HepG2 (cell line): ENCODE results near the gene ARG2. TPM values are rescaled to one million over a fixed set of nuclear protein-coding genes. Genes with fewer than 3 reads are reported as not detected.

ENCODE experiments used
- ARID5B ChIP-seq: IDR thresholded peaks from 2 replicates; pipeline ENCODE4 v1.4.0; 2020; ENCODE audit warnings: mild to moderate bottlenecking, missing genetic modification reagents
- ATF5 ChIP-seq: sonication (generic); formaldehyde crosslinking; IDR thresholded peaks from 2 replicates; pipeline ENCODE4 v1.4.0; 2020; ENCODE audit warnings: mild to moderate bottlenecking, low read depth, missing genetic modification reagents
- ATF6 ChIP-seq: sonication (generic); formaldehyde crosslinking; conservative IDR thresholded peaks from 2 replicates; pipeline ENCODE4 v1.4.0; 2020; ENCODE audit warnings: missing genetic modification reagents
- ELF1 ChIP-seq: sonication (generic); formaldehyde crosslinking; IDR thresholded peaks from 2 replicates; pipeline ENCODE4 v1.4.0; 2020; ENCODE audit warnings: missing genetic modification reagents
- HMG20B ChIP-seq: conservative IDR thresholded peaks from 2 replicates; pipeline ENCODE4 v1.6.1; 2016; ENCODE audit warnings: missing genetic modification reagents, missing compliant biosample characterization
- NR3C1 ChIP-seq: sonication (generic); formaldehyde crosslinking; IDR thresholded peaks from 2 replicates; pipeline ENCODE4 v1.4.0; 2020; ENCODE audit warnings: missing genetic modification reagents
- RNF2 ChIP-seq: fragments of 450-650 bp; conservative IDR thresholded peaks from 2 replicates; pipeline ENCODE4 v1.6.1; 2016; ENCODE audit warnings: low read depth
- ZBTB2 ChIP-seq: sonication (generic); formaldehyde crosslinking; IDR thresholded peaks from 2 replicates; pipeline ENCODE4 v1.8.0; 2022; ENCODE audit warnings: low read depth, missing genetic modification reagents
- ZBTB20 ChIP-seq: sonication (generic); formaldehyde crosslinking; IDR thresholded peaks from 2 replicates; pipeline ENCODE4 v1.8.1; 2023; ENCODE audit warnings: missing genetic modification reagents, low read depth, mild to moderate bottlenecking, borderline replicate concordance
- ZBTB7A ChIP-seq: sonication (generic); formaldehyde crosslinking; IDR thresholded peaks from 2 replicates; pipeline ENCODE4 v1.8.0; 2022; ENCODE audit warnings: mild to moderate bottlenecking, missing genetic modification reagents
- ZHX1 ChIP-seq: sonication (generic); formaldehyde crosslinking; IDR thresholded peaks from 2 replicates; pipeline ENCODE4 v1.8.1; 2022; ENCODE audit warnings: low read depth, mild to moderate bottlenecking, missing genetic modification reagents
- ZKSCAN8 ChIP-seq: IDR thresholded peaks from 2 replicates; pipeline ENCODE4 v1.6.1; 2016; ENCODE audit warnings: borderline replicate concordance, missing genetic modification reagents, missing compliant biosample characterization
- ZNF616 ChIP-seq: sonication (generic); formaldehyde crosslinking; IDR thresholded peaks from 2 replicates; pipeline ENCODE4 v1.5.0; 2020; ENCODE audit warnings: low read depth, mild to moderate bottlenecking, missing genetic modification reagents
- ZNF674 ChIP-seq: sonication (generic); formaldehyde crosslinking; IDR thresholded peaks from 2 replicates; pipeline ENCODE4 v1.5.0; 2020; ENCODE audit warnings: low read depth, mild to moderate bottlenecking, missing genetic modification reagents
- ZNF780A ChIP-seq: sonication (generic); formaldehyde crosslinking; IDR thresholded peaks from 2 replicates; pipeline ENCODE4 v1.8.0; 2022; ENCODE audit warnings: mild to moderate bottlenecking, missing genetic modification reagents, moderate library complexity
- polyA plus RNA-seq, 8 experiments: library from polyadenylated mRNA; depleted of rRNA in 3 of 8; stranded (reverse) in 7 of 8; unstranded in 1 of 8; fragments of >200 nt; fragmentation: Illumina TruSeq in 4 of 8; extraction: Trizol in 4 of 8; gene quantifications; 2 replicates each; pipeline versions ENCODE4 v1.2.1 to v1.2.3, GENCODE V29; 2011 to 2016; ENCODE audit warnings: low read depth in 4 of 8, missing spikeins in 1 of 8, mixed read lengths in 1 of 8; ENCODE audit not compliant: insufficient read depth in 1 of 8
- total RNA-seq, 5 experiments: library from RNA; depleted of rRNA; stranded (reverse); fragments of >200 nt; fragmentation: Illumina TruSeq; extraction: Trizol; gene quantifications; 2 replicates each; pipeline ENCODE4 v1.2.3, GENCODE V29; 2016; ENCODE audit warnings: low read depth in 1 of 5
- TF ChIP-seq, protein P1 (sequence below): sonication (generic); formaldehyde crosslinking; IDR thresholded peaks from 2 replicates; pipeline ENCODE4 v1.8.0; 2022; ENCODE audit warnings: mild to moderate bottlenecking, missing genetic modification reagents, moderate library complexity

Gene ARG2
- total and polyA plus RNA-seq, 2 of the 13 experiments (the other 11 are each of a cell fraction or from before 2014, with no cell fraction given) = 37.5 to 73.6 TPM

DNA sequence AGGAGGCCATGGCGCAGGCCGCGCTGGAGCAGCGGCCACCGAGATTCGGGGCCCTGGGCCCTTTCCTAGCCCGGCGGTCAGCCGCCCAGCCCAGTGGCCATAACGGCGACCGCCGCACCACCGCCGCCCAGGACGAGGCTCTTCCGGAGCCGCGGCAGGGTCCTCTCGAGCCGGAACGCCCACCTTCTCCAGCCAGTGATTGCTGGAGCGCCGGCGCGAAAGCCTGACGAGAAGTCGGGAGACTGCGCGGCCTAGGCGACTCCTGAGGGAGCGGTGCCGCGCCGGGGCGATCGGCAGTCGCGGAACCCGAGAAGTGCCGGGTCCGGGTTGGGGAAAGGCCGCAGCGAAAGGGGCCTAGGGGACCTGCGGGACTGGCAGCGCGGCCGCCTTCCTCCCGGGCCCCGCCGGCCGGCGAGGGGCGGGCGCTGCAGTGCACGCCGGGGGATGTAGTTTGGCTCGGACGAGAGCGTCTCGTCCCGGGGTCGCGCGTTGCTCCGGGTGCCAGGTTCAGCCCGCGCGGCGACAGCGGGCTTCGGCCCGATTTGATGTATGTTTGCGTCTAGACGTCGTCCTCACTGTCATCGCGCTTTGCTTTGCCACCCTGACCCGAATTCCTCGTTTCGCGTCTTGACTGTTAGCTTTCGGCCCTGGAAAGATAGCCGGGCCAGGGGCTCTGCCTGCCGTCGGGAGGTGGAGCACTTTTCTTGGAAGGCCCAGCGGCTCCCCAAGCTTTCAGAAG lies 54.9 kb downstream of the ARG2 start, which contains the start of gene VTI1B (continued):
- TF ChIP-seq ZNF674 (CRISPR knock-in tag) (no peak), ZNF780A (CRISPR knock-in tag) (no peak), ATF5 (CRISPR knock-in tag) (no peak), ATF6 (CRISPR knock-in tag) (no peak), ZBTB7A (CRISPR knock-in tag) (0 out of 2 replicates have a peak, but pooled peaks have one; percentile 60), ZKSCAN8 (CRISPR knock-in tag) (0 out of 2 replicates have a peak, but pooled peaks have one; percentile 14), NR3C1 (CRISPR knock-in tag) (no peak), RNF2 (no peak), ZNF616 (CRISPR knock-in tag) (no peak), ARID5B (CRISPR knock-in tag) (peak; percentile 21; the same call in 1 of the 2 replicates), ELF1 (peak; percentile 76), ZBTB2 (no peak), ZHX1 (CRISPR knock-in tag) (peak; percentile 50; the same call in 1 of the 2 replicates), HMG20B (CRISPR knock-in tag) (no peak), ZBTB20 (no peak)
- TF ChIP-seq, protein P1, sequence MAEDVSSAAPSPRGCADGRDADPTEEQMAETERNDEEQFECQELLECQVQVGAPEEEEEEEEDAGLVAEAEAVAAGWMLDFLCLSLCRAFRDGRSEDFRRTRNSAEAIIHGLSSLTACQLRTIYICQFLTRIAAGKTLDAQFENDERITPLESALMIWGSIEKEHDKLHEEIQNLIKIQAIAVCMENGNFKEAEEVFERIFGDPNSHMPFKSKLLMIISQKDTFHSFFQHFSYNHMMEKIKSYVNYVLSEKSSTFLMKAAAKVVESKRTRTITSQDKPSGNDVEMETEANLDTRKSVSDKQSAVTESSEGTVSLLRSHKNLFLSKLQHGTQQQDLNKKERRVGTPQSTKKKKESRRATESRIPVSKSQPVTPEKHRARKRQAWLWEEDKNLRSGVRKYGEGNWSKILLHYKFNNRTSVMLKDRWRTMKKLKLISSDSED = no peak
